SK-N-SH (cell line): ENCODE results near the gene HS2ST1. TPM values are rescaled to one million over a fixed set of nuclear protein-coding genes. Genes with fewer than 3 reads are reported as not detected.

Experiments
- CTCF ChIA-PET: fragments of 300-600, 350-600 bp; formaldehyde crosslinking; extraction: SDS; loops from one replicate; lab custom pipeline; 2021; lab: Yijun Ruan, JAX
- POLR2A ChIA-PET: fragments of 350-600 bp; sonication (Branson Sonifier 250); formaldehyde crosslinking; extraction: SDS; loops from one replicate; lab custom pipeline; 2020; ENCODE audit warnings: antibody characterized with exemption, inconsistent platforms; lab: Yijun Ruan, JAX
- DNase-seq: peaks from one replicate; pipeline ENCODE4 v3.0.0; 2012
- H2AFZ ChIP-seq: fragments of 200-600 bp; sonication (generic); 2 replicates; pipeline ENCODE4 v1.8.1; 2016; ENCODE audit warnings: antibody characterized with exemption, mild to moderate bottlenecking, low read depth
- H3F3A ChIP-seq: fragments of 200-600 bp; sonication (generic); replicated peaks from 2 replicates; pipeline ENCODE3; 2016; ENCODE audit warnings: antibody characterized with exemption, mild to moderate bottlenecking; ENCODE audit not compliant: insufficient read depth
- H3K27ac ChIP-seq, 2 experiments: fragments of 200-500 bp in 1 of 2; fragments of 200-600 bp in 1 of 2; sonication (Bioruptor generic) in 1 of 2; sonication (generic), shearing (Covaris generic) in 1 of 2; 2 replicates each; pipeline versions ENCODE4 v1.5.1 to v1.6.1; 2014 to 2016; ENCODE audit warnings: low read depth in 2 of 2, inconsistent platforms in 1 of 2, low read length in 1 of 2, mild to moderate bottlenecking in 1 of 2, mixed read lengths in 1 of 2
- H3K27me3 ChIP-seq: fragments of 200-600 bp; sonication (generic), shearing (Covaris generic); 2 replicates; pipeline ENCODE4 v1.6.1; 2016; ENCODE audit warnings: mixed run types; ENCODE audit not compliant: insufficient read depth
- H3K36me3 ChIP-seq, 2 experiments: fragments of 200-500 bp in 1 of 2; fragments of 200-600 bp in 1 of 2; sonication (Bioruptor generic) in 1 of 2; sonication (generic) in 1 of 2; replicated peaks in 1 of 2; 2 replicates each; pipeline versions ENCODE3 to v1.5.1; 2014 to 2016; ENCODE audit warnings: low read length in 1 of 2, mild to moderate bottlenecking in 1 of 2; ENCODE audit not compliant: insufficient read depth in 2 of 2, control insufficient read depth in 1 of 2
- H3K4me1 ChIP-seq, 2 experiments: fragments of 200-500 bp in 1 of 2; fragments of 200-600 bp in 1 of 2; sonication (Bioruptor generic) in 1 of 2; sonication (generic), shearing (Covaris generic) in 1 of 2; 2 replicates each; pipeline versions ENCODE4 v1.5.1 to v1.6.1; 2014 to 2016; ENCODE audit warnings: low read depth in 1 of 2, low read length in 1 of 2, mixed run types in 1 of 2; ENCODE audit not compliant: insufficient read depth in 2 of 2, control insufficient read depth in 1 of 2
- H3K4me2 ChIP-seq: fragments of 200-600 bp; sonication (generic), shearing (Covaris generic); 2 replicates; pipeline ENCODE4 v1.6.1; 2017; ENCODE audit warnings: mixed run types
- H3K4me3 ChIP-seq, 2 experiments: fragments of 200-500 bp in 1 of 2; fragments of 200-600 bp in 1 of 2; sonication (Bioruptor generic) in 1 of 2; sonication (generic), shearing (Covaris generic) in 1 of 2; 2 replicates each; pipeline versions ENCODE4 v1.5.1 to v1.8.1; 2014 to 2016; ENCODE audit warnings: low read depth in 2 of 2, inconsistent platforms in 1 of 2, low read length in 1 of 2, mild to moderate bottlenecking in 1 of 2, mixed read lengths in 1 of 2, moderate library complexity in 1 of 2
- H3K79me2 ChIP-seq: fragments of 200-600 bp; sonication (generic); 2 replicates; pipeline ENCODE4 v1.8.1; 2017; ENCODE audit warnings: mild to moderate bottlenecking; ENCODE audit not compliant: insufficient read depth
- H3K9ac ChIP-seq: fragments of 200-600 bp; sonication (generic); 2 replicates; pipeline ENCODE4 v1.6.1; 2017; ENCODE audit warnings: mixed run types
- H3K9me2 ChIP-seq: fragments of 200-600 bp; sonication (generic); 2 replicates; pipeline ENCODE4 v1.6.1; 2017; ENCODE audit warnings: mixed run types
- H3K9me3 ChIP-seq: fragments of 200-600 bp; sonication (generic); 2 replicates; pipeline ENCODE4 v1.6.1; 2017; ENCODE audit warnings: mixed run types, mild to moderate bottlenecking, moderate library complexity
- H4K20me1 ChIP-seq: fragments of 200-600 bp; sonication (generic); 2 replicates; pipeline ENCODE4 v1.6.1; 2017; ENCODE audit warnings: mild to moderate bottlenecking, mixed run types; ENCODE audit not compliant: insufficient read depth
- CHD2 ChIP-seq: fragments of 150-350 bp; IDR thresholded peaks from 2 replicates; pipeline ENCODE4 v1.6.1; 2018; ENCODE audit warnings: low read length; ENCODE audit not compliant: partially characterized antibody
- ELF1 ChIP-seq: IDR thresholded peaks from 2 replicates; pipeline ENCODE4 v1.4.0; 2012
- FOSL2 ChIP-seq: IDR thresholded peaks from 2 replicates; pipeline ENCODE4 v1.4.0; 2012; ENCODE audit warnings: low read depth, mild to moderate bottlenecking, moderate library complexity, borderline replicate concordance
- MEF2A ChIP-seq: IDR thresholded peaks from 2 replicates; pipeline ENCODE4 v1.4.0; 2012; ENCODE audit warnings: low read depth, borderline replicate concordance
- MXI1 ChIP-seq: IDR thresholded peaks from 2 replicates; pipeline ENCODE4 v1.6.1; 2012; ENCODE audit warnings: mild to moderate bottlenecking, low read depth, low read length, improper control_type of control experiment
- NRF1 ChIP-seq: IDR thresholded peaks from 2 replicates; pipeline ENCODE4 v1.6.1; 2012; ENCODE audit warnings: low read depth, mild to moderate bottlenecking, low read length
- POLR2AphosphoS5 ChIP-seq: IDR thresholded peaks from 2 replicates; pipeline ENCODE4 v1.6.1; 2012; ENCODE audit warnings: low read depth, low read length
- RCOR1 ChIP-seq: fragments of 150-350 bp; IDR thresholded peaks from 2 replicates; pipeline ENCODE4 v1.6.1; 2017; ENCODE audit warnings: antibody characterized with exemption, low read length
- RXRA ChIP-seq: IDR thresholded peaks from 2 replicates; pipeline ENCODE4 v1.4.0; 2012; ENCODE audit warnings: low read depth, mild to moderate bottlenecking, borderline replicate concordance
- SIN3A ChIP-seq: IDR thresholded peaks from 2 replicates; pipeline ENCODE4 v1.6.1; 2012; ENCODE audit warnings: low read depth, mild to moderate bottlenecking, low read length, moderate library complexity, borderline replicate concordance
- SMC3 ChIP-seq: IDR thresholded peaks from 2 replicates; pipeline ENCODE4 v1.6.1; 2012; ENCODE audit warnings: low read depth, low read length, improper control_type of control experiment
- TAF1 ChIP-seq: IDR thresholded peaks from 2 replicates; pipeline ENCODE4 v1.6.1; 2012; ENCODE audit warnings: low read depth, mild to moderate bottlenecking, low read length, moderate library complexity, borderline replicate concordance
- TEAD4 ChIP-seq: IDR thresholded peaks from 2 replicates; pipeline ENCODE4 v1.4.0; 2012; ENCODE audit warnings: mild to moderate bottlenecking, borderline replicate concordance; ENCODE audit not compliant: insufficient read depth
- YY1 ChIP-seq: IDR thresholded peaks from 2 replicates; pipeline ENCODE4 v1.4.0; 2012; ENCODE audit warnings: low read depth, mild to moderate bottlenecking
- WGBS: methylation state at CpG from one replicate; pipeline ENCODE4 v1.1.6; 2017; ENCODE audit warnings: low lambda C conversion rate; 5-methylcytosine and 5-hydroxymethylcytosine counted together
- polyA plus RNA-seq, 3 experiments: library from polyadenylated mRNA; depleted of rRNA; stranded (reverse); fragments of >200 nt; gene quantifications; 2 replicates each; pipeline ENCODE4 v1.2.3, GENCODE V29; 2012
- TF ChIP-seq, protein P1 (sequence below): IDR thresholded peaks from 2 replicates; pipeline ENCODE4 v1.4.0; 2012; ENCODE audit warnings: low read depth
- TF ChIP-seq, protein P2 (sequence below): fragments of 150-350 bp; IDR thresholded peaks from 2 replicates; pipeline ENCODE4 v1.6.1; 2016; ENCODE audit warnings: mild to moderate bottlenecking, low read depth, low read length
- TF ChIP-seq, protein P3 (sequence below): IDR thresholded peaks from 2 replicates; pipeline ENCODE4 v1.4.0; 2012; ENCODE audit warnings: low read depth, borderline replicate concordance
- TF ChIP-seq, protein P4 (sequence below): fragments of 200-600 bp; sonication (generic); IDR thresholded peaks from 2 replicates; pipeline ENCODE4 v1.6.1; 2017; ENCODE audit warnings: antibody characterized with exemption, mild to moderate bottlenecking, moderate library complexity

The HS2ST1 gene
- polyA plus RNA-seq (2012; rRNA removed): 16.6 and 21.8 TPM in 2 replicates
- 24.2 and 27.1 TPM in 2 replicates for polyA plus RNA-seq (2012; cell fraction: cytosol; rRNA removed)
- 7.0 and 7.7 TPM in 2 replicates for polyA plus RNA-seq (2012; cell fraction: nucleus; rRNA removed)

DNA sequence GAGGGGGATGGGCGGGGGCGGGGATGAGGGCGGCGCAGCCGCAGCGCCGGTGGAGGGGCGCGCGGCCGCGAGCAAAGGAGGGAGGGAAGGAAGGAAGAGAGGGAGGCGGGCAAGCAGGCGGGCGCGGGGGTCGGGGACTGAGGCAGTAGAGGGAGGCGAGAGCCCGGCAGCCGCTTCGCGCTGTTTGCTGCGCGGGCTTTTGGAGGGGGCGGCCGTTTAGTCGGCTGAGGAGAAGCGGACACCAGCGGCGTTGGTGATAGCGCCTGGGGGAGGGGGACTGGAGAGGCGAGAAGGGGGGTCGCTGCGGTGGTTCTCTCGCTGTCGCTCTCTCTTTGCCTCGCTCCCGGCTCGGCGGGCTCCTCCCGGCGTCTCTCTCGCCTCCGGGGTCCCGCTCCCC lies at the start of gene HS2ST1:
Gene HS2ST1 (plus strand): TSS at position 35 of the 397 bp plus-strand sequence.
- 4% methylated on average over 14 of the region's 45 CpGs for WGBS
- H3K27ac ChIP-seq: peak within 1 kb of the TSS; percentile 91 to 94

DNA sequence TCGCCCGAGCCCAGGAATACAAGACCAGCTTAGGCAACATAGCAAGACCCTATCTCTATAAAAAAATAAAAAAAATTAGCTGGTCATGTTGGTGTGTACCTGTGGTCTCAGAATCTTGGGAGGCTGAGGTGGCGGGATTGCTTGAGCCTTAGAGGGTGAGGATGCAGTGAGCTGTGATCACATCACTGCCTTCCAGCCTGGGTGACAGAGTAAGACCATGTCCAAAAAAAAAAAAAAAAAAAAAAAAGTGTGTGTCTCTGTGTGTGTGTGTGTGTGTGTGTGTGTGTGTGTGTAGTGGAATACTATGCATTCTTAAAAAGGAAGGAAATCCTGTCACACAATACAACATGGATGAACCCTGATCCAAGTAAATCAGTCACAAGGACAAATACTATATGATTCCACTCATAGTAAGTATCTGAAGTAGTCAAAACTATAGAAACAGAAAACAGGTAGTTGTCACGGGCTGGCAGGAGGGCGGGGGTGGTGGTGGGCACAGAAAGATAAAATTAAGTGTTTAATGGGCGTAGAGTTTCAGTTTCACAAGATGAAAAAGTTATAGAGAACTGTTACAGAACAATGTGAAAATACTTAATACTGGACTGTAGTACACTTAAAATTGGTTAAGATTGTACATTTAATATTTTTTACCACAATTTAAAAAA lies 48.3 kb upstream of the HS2ST1 start:
- ChIA-PET CTCF (no interaction called here), POLR2A (no interaction called here)
- no peaks in the 10 kb centered on the region for H3K9me2 ChIP-seq
- no peak overlapping the region for H2AFZ ChIP-seq
- no peak overlapping the region for H3K9ac ChIP-seq
- peaks cover 0 to 26% of the 10 kb centered on the region in 2 experiments for H3K36me3 ChIP-seq
- H3K4me2 ChIP-seq: no peak overlapping the region
- no peak overlapping the region for H3K4me3 ChIP-seq
- no peak for DNase-seq
- H3K9me3 ChIP-seq: no peaks in the 10 kb centered on the region
- no peak overlapping the region for H3K27ac ChIP-seq
- no peaks in the 10 kb centered on the region for H3K27me3 ChIP-seq
- no peaks in the 10 kb centered on the region for H3K4me1 ChIP-seq
- 80% methylated on average over 6 of the region's 6 CpGs for WGBS
- H4K20me1 ChIP-seq: no peaks in the 10 kb centered on the region
- peaks cover 25% of the 10 kb centered on the region; the same call in 1 of the 2 replicates for H3K79me2 ChIP-seq
- H3F3A ChIP-seq: peaks cover 15% of the 10 kb centered on the region
- TF ChIP-seq, protein P1, sequence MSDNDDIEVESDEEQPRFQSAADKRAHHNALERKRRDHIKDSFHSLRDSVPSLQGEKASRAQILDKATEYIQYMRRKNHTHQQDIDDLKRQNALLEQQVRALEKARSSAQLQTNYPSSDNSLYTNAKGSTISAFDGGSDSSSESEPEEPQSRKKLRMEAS: no peak
- TF ChIP-seq YY1 (no peak), CHD2 (no peak), TAF1 (no peak), FOSL2 (no peak), RCOR1 (no peak), TEAD4 (no peak), MXI1 (no peak), POLR2AphosphoS5 (no peak), SIN3A (no peak), ELF1 (no peak)
- TF ChIP-seq, protein P2, sequence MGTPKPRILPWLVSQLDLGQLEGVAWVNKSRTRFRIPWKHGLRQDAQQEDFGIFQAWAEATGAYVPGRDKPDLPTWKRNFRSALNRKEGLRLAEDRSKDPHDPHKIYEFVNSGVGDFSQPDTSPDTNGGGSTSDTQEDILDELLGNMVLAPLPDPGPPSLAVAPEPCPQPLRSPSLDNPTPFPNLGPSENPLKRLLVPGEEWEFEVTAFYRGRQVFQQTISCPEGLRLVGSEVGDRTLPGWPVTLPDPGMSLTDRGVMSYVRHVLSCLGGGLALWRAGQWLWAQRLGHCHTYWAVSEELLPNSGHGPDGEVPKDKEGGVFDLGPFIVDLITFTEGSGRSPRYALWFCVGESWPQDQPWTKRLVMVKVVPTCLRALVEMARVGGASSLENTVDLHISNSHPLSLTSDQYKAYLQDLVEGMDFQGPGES: no peak
- TF ChIP-seq, protein P3, sequence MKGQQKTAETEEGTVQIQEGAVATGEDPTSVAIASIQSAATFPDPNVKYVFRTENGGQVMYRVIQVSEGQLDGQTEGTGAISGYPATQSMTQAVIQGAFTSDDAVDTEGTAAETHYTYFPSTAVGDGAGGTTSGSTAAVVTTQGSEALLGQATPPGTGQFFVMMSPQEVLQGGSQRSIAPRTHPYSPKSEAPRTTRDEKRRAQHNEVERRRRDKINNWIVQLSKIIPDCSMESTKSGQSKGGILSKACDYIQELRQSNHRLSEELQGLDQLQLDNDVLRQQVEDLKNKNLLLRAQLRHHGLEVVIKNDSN: no peak
- TF ChIP-seq, protein P4, sequence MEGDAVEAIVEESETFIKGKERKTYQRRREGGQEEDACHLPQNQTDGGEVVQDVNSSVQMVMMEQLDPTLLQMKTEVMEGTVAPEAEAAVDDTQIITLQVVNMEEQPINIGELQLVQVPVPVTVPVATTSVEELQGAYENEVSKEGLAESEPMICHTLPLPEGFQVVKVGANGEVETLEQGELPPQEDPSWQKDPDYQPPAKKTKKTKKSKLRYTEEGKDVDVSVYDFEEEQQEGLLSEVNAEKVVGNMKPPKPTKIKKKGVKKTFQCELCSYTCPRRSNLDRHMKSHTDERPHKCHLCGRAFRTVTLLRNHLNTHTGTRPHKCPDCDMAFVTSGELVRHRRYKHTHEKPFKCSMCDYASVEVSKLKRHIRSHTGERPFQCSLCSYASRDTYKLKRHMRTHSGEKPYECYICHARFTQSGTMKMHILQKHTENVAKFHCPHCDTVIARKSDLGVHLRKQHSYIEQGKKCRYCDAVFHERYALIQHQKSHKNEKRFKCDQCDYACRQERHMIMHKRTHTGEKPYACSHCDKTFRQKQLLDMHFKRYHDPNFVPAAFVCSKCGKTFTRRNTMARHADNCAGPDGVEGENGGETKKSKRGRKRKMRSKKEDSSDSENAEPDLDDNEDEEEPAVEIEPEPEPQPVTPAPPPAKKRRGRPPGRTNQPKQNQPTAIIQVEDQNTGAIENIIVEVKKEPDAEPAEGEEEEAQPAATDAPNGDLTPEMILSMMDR: no peak

More for the DNA sequence above, at the start of gene HS2ST1:
- peaks cover 4% of the 10 kb centered on the region for H3F3A ChIP-seq
- no peak for DNase-seq
- no peaks in the 10 kb centered on the region; the same call in 1 of the 2 replicates for H3K9me3 ChIP-seq
- H3K4me1 ChIP-seq: peaks cover 0 to 13% of the 10 kb centered on the region in 2 experiments; a peak in 3 of 4 replicates
- peak within 1 kb of the TSS; percentile 96 for H3K9ac ChIP-seq
- TF ChIP-seq SMC3 (no peak), ELF1 (no peak), MEF2A (no peak), NRF1 (peak; percentile 56), RXRA (no peak), TAF1 (peak; percentile 59; the same call in 1 of the 2 replicates), SIN3A (no peak)
- TF ChIP-seq, protein P1: no peak
- TF ChIP-seq, protein P4: no peak
- H3K4me3 ChIP-seq: peak within 1 kb of the TSS; percentile 97 to 98
- no peaks in the 10 kb centered on the region for H3K27me3 ChIP-seq
- peaks cover 89% of the 10 kb centered on the region for H3K79me2 ChIP-seq
- POLR2A ChIA-PET: interaction anchor here (0.9 to 1.7 kb wide), 3 partner anchors 13 to 210 kb away, joined by 3 to 4 read pairs (median 4); partner anchors contain the start of gene SH3GLB1
- no peaks in the 10 kb centered on the region for H3K9me2 ChIP-seq
- peaks cover 29% of the 10 kb centered on the region for H4K20me1 ChIP-seq
- peak within 1 kb of the TSS; percentile 86 for H3K4me2 ChIP-seq
- H3K36me3 ChIP-seq: peaks cover 7 to 8% of the 10 kb centered on the region in 2 experiments
- CTCF ChIA-PET: interaction anchor here (1.6 to 2.1 kb wide), 5 partner anchors 13 to 170 kb away, joined by 5 to 14 read pairs (median 6); no protein-coding TSS in a partner anchor
- H2AFZ ChIP-seq: peak within 1 kb of the TSS; percentile 92
